GM21526 (cell line): Measurements from ENCODE around the gene CCDC158.
"Not testable (repeated sequence)": the region's sequence is repeated elsewhere in the genome, so short reads cannot be mapped to it uniquely, and the experiment has no call there.

Source experiments
- ATAC-seq: cut with Tn5 transposase; IDR thresholded peaks from one replicate; pipeline ENCODE4 v1.9.1; 2021; ENCODE audit warnings: moderate library complexity; ENCODE audit not compliant: unreplicated experiment, low FRiP score

The CCDC158 gene

GRCh38 chr4:76374798-76375197 is 46.1 kb downstream of the CCDC158 start:
- no peak for ATAC-seq

- no peak for ATAC-seq
Observed at GRCh38 chr4:76373919-76374552, 46.9 kb downstream of the CCDC158 start.

DNA sequence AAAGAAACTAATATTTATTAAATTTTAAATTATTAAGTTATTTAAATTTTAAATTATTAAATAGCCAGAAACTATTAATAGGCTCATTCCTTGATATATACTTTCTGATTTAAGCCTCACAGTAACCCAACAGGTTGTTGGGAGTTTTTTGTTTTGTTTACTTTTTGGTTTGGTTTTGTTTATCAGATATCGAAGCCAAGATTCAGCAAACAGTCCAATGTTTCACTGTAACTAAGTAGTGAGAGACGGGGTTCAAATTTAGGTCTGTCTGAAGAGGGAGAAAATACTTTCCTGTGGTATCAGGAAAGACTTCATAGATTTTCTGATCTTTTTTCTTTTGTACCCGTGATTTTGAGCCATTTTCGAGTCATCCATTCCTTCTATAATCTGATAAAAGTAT is 54.2 kb downstream of the CCDC158 start:
- ATAC-seq: no peak

GRCh38 chr4:76365636-76366035 is 55.3 kb downstream of the CCDC158 start:
- no peak for ATAC-seq

GRCh38 chr4:76364763-76365162 is 56.2 kb downstream of the CCDC158 start:
- no peak for ATAC-seq

- ATAC-seq: no peak
Observed at GRCh38 chr4:76363556-76364290, 57.2 kb downstream of the CCDC158 start.

GRCh38 chr4:76361689-76362412 is 59.1 kb downstream of the CCDC158 start:
- ATAC-seq: no peak

GRCh38 chr4:76359881-76360466 is 61.0 kb downstream of the CCDC158 start:
- ATAC-seq: not testable (repeated sequence)

GRCh38 chr4:76357981-76358380 is 63.0 kb downstream of the CCDC158 start:
- no peak for ATAC-seq

DNA sequence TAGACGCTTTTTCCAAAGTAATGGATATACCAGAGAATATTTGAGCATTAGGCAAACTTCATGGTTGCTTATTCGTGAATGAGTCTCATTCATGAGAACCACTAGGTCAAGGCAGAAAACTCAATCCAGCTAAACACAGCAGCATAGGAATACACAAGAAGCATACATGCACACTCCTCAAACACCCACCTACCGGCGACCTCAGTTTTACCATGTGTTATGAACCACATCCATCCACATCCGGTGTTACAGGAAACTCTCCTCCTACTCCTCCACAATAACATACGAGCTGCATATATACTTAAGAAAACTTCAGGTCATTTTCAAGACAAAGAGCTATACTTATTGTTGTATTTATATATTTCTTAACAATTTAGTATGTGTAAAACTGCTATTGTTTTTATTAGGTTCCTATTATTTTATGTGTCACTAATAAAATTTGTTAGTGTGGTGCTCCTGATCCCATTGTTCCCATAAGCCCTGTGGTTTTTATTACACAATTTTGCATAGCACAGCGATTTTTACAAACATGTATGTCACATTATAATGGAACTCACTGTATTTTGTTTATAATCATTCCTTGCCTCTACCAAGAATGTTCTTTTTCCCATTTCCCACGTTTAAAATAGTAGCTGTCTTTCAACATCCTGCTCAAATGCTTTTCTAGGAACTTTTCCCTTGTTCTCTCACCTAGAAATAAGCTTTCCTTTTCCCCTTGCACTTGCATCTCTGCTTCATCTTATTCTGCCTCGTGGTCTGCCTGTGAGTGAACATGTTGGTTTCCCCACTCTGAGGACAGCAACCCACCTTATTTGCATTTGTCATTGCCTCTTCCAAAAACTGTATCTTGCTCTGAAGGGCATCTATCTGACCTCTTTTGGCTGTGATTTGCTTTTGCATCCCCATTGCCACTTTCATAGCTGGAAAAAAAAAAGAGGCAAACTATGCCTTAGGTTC is 66.1 kb downstream of the CCDC158 start:
- ATAC-seq: no peak

GRCh38 chr4:76342803-76343202 is 78.1 kb downstream of the CCDC158 start:
- no peak for ATAC-seq

DNA sequence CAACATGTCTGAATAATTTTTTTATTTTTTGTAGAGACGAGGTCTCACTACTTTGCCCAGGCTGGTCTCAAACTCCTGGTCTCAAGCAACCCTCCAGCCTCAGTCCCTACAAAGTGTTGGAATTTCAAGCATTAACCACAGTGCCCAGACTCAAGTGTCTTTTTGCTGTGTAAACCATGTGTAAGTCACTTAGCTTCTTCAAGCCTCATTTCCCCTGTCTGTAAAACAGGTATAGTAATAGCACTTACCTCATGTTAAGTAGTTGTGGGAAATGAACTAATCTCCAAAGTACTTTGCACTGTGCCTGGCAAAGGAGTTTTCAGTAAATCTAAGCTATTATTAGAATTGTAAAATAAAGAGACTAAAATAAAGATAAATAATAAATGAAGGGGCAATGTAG is 78.8 kb downstream of the CCDC158 start:
- no peak for ATAC-seq

GRCh38 chr4:76341063-76341462 is 79.9 kb downstream of the CCDC158 start:
- ATAC-seq: no peak

GRCh38 chr4:76339364-76339763 is 81.6 kb downstream of the CCDC158 start:
- ATAC-seq: no peak

DNA sequence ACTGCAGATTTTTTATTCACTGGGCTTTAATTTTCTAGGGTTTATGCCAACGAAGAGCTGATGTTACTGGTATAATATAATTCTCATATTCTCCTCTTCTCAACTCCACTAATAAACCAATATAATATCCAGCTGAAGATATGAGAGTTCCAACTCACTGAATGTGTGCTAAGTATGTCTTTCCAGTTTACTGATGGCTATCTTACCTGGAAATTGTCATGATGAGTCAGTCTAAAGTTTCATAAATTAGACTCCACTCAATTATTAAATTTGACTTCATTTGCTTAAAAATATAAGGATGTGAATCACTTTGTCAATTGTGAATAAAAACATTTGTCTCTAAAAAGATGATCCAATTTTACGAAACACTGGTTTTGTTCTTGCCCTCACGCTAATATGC is 86.1 kb downstream of the CCDC158 start:
- ATAC-seq: no peak

GRCh38 chr4:76326515-76326914 is 94.4 kb downstream of the CCDC158 start:
- ATAC-seq: no peak

- ATAC-seq: no peak
Observed at GRCh38 chr4:76325072-76325471, 95.9 kb downstream of the CCDC158 start.

DNA sequence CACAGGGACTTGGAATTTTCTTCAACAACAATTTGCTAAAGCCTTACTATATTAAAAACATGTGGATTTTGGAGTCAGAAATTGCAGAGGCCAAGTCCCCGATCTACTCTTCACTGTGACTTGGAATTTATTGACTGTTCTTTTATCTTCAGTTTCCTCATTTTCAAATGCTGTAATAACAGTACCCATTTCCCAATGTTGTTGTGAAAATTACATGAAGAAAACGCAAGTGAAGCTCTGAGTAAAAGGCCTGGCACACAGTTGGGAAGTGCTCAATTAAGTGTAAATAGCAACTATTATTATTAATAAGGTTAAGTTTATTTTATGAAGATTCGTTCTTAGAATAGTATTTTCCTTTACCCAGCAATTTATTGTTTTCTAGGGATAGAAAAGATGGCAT is 98.7 kb downstream of the CCDC158 start:
- ATAC-seq: no peak

GRCh38 chr4:76316131-76316530 is 104.8 kb downstream of the CCDC158 start:
- no peak for ATAC-seq

- no peak for ATAC-seq
Observed at GRCh38 chr4:76315267-76315918, 105.5 kb downstream of the CCDC158 start.
